Bronchial epithelial cell (primary cell): ENCODE results near the gene FOXA3. TPM values are rescaled to one million over a fixed set of nuclear protein-coding genes. Genes with fewer than 3 reads are reported as not detected.
A peak's percentile ranks its signal among the peaks of the same experiment; 100 is the strongest.

Source experiments
- DNase-seq: peaks from one replicate; pipeline ENCODE4 v3.0.0-alpha.2; 2010; ENCODE audit warnings: low read depth
- FAIRE-seq: peaks from 2 replicates; lab custom pipeline; 2011; peaks lifted over from hg19 to GRCh38; lab: Jason Lieb, UNC
- H3K27me3 ChIP-seq: 2 replicates; pipeline ENCODE4 v1.5.1; 2011; ENCODE audit warnings: low read length; ENCODE audit not compliant: control insufficient read depth, insufficient read depth
- H3K36me3 ChIP-seq: 2 replicates; pipeline ENCODE4 v1.5.1; 2011; ENCODE audit warnings: low read length; ENCODE audit not compliant: control insufficient read depth, insufficient read depth
- H3K4me3 ChIP-seq: 2 replicates; pipeline ENCODE4 v1.5.1; 2011; ENCODE audit warnings: mild to moderate bottlenecking, low read depth, low read length, control low read depth
- total RNA-seq: library from RNA; depleted of rRNA; stranded (reverse); fragments of >200 nt; gene quantifications from 2 replicates; pipeline ENCODE4 v1.2.1, GENCODE V29; 2014
- TF ChIP-seq, protein P1 (sequence below): IDR thresholded peaks from 2 replicates; pipeline ENCODE4 v1.5.1; 2011; ENCODE audit warnings: mild to moderate bottlenecking, moderate library complexity, low read length, control low read depth, inconsistent platforms; ENCODE audit not compliant: insufficient read depth, severe bottlenecking

FOXA3 gene
- total RNA-seq, 1 donor from 2014 or later = not detected

DNA sequence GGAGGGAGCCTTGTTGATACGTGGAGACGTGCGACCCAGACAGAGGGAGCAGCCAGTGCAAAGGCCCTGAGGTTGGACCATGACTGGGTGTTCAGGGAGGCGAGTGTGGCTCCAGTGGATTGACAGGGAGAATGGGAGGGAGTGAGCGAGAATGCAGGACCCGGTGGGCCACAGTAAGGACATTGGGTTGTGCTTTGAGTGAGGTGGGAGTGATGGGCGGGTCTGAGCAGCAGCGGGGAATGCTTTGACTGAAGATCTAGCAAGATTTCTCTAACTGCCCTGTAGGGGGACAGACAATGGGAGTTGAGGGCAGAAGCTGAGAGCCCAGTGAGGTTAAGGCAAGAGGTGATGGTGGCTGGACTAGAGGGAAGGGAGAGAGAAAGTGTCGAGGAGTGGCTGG is 58.2 kb downstream of the FOXA3 start:
- FAIRE-seq (no peak), DNase-seq (no peak)
- H3K4me3 ChIP-seq = no peak overlapping the region
- TF ChIP-seq, protein P1, sequence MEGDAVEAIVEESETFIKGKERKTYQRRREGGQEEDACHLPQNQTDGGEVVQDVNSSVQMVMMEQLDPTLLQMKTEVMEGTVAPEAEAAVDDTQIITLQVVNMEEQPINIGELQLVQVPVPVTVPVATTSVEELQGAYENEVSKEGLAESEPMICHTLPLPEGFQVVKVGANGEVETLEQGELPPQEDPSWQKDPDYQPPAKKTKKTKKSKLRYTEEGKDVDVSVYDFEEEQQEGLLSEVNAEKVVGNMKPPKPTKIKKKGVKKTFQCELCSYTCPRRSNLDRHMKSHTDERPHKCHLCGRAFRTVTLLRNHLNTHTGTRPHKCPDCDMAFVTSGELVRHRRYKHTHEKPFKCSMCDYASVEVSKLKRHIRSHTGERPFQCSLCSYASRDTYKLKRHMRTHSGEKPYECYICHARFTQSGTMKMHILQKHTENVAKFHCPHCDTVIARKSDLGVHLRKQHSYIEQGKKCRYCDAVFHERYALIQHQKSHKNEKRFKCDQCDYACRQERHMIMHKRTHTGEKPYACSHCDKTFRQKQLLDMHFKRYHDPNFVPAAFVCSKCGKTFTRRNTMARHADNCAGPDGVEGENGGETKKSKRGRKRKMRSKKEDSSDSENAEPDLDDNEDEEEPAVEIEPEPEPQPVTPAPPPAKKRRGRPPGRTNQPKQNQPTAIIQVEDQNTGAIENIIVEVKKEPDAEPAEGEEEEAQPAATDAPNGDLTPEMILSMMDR = peak; percentile 10
- no peaks in the 10 kb centered on the region for H3K27me3 ChIP-seq
- no peaks in the 10 kb centered on the region for H3K36me3 ChIP-seq

Other genes starting within 250 kb of the FOXA3 start
- gene EML2, start 224.9 kb upstream of the FOXA3 start, total RNA-seq = 144 and 153 TPM in 2 replicates
- 0.38 and 0.53 TPM in 2 replicates for gene GIPR, start 196.1 kb upstream of the FOXA3 start, total RNA-seq
- gene SNRPD2, start 172.4 kb upstream of the FOXA3 start, total RNA-seq = 429 and 572 TPM in 2 replicates
- gene QPCTL, start 171.7 kb upstream of the FOXA3 start, total RNA-seq = 7.7 and 11.6 TPM in 2 replicates
- 2.4 and 5.5 TPM in 2 replicates for gene FBXO46, start 133.4 kb upstream of the FOXA3 start, total RNA-seq
- gene MEIOSIN, start 130.9 kb upstream of the FOXA3 start, total RNA-seq = not detected in 2 replicates
- 1.7 and 2.1 TPM in 2 replicates for gene SIX5, start 95.1 kb upstream of the FOXA3 start, total RNA-seq
- 4.7 and 9.1 TPM in 2 replicates for gene DMPK, start 81.8 kb upstream of the FOXA3 start, total RNA-seq
- gene DMWD, start 71.5 kb upstream of the FOXA3 start, total RNA-seq = 25.3 and 29.0 TPM in 2 replicates
- under 0.01 TPM in 1 of 2 replicates, not detected in the other for gene RSPH6A, start 49.0 kb upstream of the FOXA3 start, total RNA-seq
- 27.9 and 29.7 TPM in 2 replicates for gene SYMPK, start 1.2 kb upstream of the FOXA3 start, total RNA-seq
- 11.3 and 11.8 TPM in 2 replicates for gene IRF2BP1, start 21.8 kb downstream of the FOXA3 start, total RNA-seq
- 0.53 and 0.90 TPM in 2 replicates for gene MYPOP, start 38.3 kb downstream of the FOXA3 start, total RNA-seq
- not detected in 2 replicates for gene NANOS2, start 50.5 kb downstream of the FOXA3 start, total RNA-seq
- not detected in 2 replicates for gene NOVA2, start 109.5 kb downstream of the FOXA3 start, total RNA-seq
- gene CCDC61, start 131.1 kb downstream of the FOXA3 start, total RNA-seq = 10.3 and 12.9 TPM in 2 replicates
- gene PGLYRP1, start 158.7 kb downstream of the FOXA3 start, total RNA-seq = not detected in 2 replicates
- gene IGFL4, start 176.7 kb downstream of the FOXA3 start, total RNA-seq = not detected in 2 replicates